GM23248 (cell line): ENCODE results near the gene DXO.

Experiments
- EZH2 ChIP-seq: fragments of 200-600 bp; sonication (generic); IDR thresholded peaks from 2 replicates; pipeline ENCODE4 v1.6.1; 2018; ENCODE audit warnings: antibody characterized with exemption, mild to moderate bottlenecking; ENCODE audit not compliant: insufficient read depth, poor library complexity, severe bottlenecking
- EZH2phosphoT487 ChIP-seq: fragments of 200-600 bp; sonication (generic); IDR thresholded peaks from 2 replicates; pipeline ENCODE4 v1.6.1; 2018; ENCODE audit warnings: antibody characterized with exemption, moderate library complexity, mild to moderate bottlenecking, low read depth; ENCODE audit not compliant: insufficient read depth

DNA sequence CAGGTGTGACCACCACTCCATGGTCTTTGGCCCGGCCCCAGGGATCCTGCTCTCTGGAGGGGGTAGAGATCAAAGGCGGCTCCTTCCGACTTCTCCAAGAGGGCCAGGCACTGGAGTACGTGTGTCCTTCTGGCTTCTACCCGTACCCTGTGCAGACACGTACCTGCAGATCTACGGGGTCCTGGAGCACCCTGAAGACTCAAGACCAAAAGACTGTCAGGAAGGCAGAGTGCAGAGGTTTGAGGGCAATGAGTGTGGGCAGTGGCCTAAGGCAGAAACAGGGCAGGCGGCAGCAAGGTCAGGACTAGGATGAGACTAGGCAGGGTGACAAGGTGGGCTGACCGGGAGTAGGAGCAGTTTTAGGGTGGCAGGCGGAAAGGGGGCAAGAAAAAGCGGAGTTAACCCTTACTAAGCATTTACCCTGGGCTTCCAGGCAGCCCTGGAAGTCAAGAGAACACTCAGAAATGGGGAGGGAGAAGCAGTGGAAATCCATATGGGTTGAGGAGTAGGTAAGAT, 25.5 kb downstream of the DXO start:
- no peak for TF ChIP-seq EZH2
- no peak for TF ChIP-seq EZH2phosphoT487
